ENCODE measurements around the gene FHIP1B. TPM values are rescaled to one million over a fixed set of nuclear protein-coding genes. Genes with fewer than 3 reads are reported as not detected.
"Not testable (repeated sequence)": the region's sequence is repeated elsewhere in the genome, so short reads cannot be mapped to it uniquely, and the experiment has no call there.

Gene FHIP1B
- total RNA-seq: 36.8 TPM

DNA sequence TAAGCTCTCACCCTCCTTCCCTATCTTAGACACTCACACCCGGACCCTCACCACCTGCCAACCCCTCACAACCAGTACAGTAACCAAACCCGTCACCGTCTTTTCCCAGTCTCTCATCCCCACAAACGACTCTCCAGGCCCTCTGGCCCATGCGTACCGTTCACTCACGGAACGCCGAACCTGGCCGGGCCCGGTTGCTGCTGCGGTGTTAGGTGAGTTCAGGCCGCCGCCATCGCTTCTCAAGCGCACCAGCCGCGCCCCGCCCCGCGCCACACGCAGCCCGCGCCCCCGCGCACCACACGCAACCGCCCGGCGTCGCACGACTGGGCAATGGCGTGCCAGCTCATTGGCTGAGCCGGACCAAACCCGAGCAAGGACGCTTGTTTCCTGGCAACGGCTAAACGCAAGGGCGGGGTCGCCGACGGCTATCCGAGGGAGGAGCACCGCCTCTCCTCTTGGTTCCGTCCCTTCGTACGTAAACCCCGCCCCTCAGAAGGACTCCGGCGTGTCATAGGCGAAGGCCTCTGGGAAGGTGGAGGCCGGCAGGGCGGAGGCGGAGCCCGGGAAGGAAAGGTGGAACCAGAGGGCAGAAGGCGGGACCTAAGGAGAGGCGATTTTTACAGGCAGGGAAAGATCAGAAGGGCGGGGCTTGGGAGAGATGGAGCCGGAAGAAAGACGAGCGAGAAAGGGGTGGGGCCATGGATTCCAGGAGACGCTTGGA lies at the start of gene FHIP1B:
Gene FHIP1B, minus strand, starts transcription at position 250 of the 721 bp plus-strand sequence. CDS start 10,120 bp downstream, outside the sequence.
- ATAC-seq (peak; percentile 99), DNase-seq (ENCODE audit: low spot score) (peak; percentile 100)
- intact Hi-C loops (cut with DNase I): no loop called here

DNA sequence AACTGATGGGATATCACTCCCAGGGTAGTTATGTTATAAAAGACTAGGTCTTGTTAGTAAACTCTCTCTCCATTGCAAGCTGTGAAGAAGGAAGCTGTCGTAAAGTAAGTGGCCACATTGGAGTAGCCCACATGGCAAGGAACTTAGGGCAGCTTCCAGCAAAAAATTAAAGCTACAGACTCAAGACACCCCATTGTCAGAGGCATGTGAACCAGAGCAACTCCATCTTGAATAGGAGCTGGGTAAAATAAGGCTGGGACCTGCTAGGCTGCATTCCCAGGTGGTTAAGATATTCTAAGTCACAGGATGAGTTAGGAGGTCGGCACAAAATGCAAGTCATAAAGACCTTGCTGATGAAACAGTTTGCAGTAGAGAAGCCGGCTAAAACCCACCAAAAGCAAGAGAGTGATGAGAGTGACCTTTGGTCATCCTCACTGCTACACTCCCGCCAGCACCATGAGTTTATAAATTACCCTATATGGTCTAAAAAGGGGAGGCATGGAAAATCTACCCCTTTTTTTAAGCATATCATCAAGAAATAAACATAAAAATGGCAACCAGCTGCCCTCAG lies 49.1 kb upstream of the FHIP1B start:
- ATAC-seq: no peak
- DNase-seq (ENCODE audit: low spot score): no peak
- intact Hi-C loops (cut with DNase I): no loop called here

DNA sequence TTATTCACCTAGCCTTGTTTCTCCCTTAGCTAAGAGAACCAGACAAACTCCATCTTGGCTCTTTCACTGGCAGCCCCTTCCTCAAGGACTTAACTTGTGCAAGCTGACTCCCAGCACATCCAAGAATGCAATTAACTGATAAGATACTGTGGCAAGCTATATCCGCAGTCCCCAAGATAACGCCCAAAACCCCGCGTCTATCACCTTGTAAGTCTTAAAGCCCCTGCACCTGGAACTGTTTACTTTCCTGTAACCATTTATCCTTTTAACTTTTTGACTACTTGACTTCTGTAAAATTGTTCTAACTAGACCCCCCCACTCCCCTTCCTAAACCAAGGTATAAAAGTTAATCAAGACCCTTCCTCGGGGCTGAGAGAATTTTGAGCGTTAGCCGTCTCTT lies 46.4 kb upstream of the FHIP1B start:
- DNase-seq (ENCODE audit: low spot score); intact Hi-C loops (cut with DNase I); ATAC-seq: not testable (repeated sequence)

DNA sequence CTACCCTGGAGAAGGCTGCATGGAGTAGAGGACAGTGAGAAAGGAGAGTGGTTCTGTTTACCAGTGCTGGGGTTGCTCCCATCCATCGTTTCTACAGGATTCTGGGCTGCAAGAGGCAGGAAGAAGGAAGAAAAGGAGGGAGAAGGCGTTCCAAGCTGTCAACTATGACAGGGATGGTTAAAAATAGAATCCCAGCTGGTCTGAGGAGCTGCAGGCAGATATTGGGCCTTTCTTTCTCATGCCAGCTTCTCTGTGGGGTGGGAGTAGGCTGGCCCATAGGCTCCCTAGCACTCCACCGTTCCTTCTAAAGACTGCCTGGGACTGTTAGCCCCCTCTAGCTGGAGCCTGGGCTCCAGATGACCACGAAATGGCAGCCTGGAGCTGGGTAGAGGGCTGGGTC lies 38.8 kb upstream of the FHIP1B start:
- no peak for DNase-seq (ENCODE audit: low spot score)
- intact Hi-C loops (cut with DNase I): no loop called here
- no peak for ATAC-seq

DNA sequence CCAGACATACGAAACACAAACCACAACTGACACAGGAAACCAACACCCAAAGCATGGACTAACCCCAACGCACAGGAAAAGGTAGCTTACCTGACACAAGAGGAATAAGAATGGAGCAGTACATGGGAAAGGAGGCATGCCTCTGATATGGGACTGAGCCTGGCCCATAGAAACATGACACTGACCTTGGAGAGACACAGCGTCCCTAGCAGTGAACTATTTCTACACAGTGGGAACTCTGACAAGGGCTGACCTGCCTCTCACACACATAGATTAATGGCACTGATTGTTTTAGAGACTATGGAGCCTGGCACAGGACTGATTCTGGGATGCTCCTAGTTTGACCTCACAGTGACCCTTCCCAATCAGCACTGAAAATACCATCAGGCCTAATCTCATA lies 37.2 kb upstream of the FHIP1B start:
- intact Hi-C loops (cut with DNase I): no loop called here
- no peak for ATAC-seq
- no peak for DNase-seq (ENCODE audit: low spot score)

DNA sequence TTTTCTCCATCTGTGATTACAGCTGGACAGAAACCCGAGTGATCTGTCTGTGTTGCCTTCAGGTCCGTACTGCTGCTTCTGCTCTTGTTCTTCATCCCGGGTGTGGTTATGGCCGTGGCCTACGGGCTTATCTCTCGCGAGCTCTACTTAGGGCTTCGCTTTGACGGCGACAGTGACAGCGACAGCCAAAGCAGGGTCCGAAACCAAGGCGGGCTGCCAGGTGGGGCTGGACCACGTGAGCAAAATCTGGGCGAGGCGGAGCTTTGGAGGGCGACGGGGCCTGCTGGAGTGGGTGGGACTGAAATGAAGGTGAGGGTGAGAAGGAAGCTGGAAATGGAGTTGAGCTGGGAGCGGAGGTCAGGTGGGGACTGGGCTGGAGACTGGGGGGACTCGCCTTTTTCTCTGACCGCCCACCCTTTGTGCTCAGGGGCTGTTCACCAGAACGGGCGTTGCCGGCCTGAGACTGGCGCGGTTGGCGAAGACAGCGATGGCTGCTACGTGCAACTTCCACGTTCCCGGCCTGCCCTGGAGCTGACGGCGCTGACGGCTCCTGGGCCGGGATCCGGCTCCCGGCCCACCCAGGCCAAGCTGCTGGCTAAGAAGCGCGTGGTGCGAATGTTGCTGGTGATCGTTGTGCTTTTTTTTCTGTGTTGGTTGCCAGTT lies 36.3 kb upstream of the FHIP1B start:
- DNase-seq (ENCODE audit: low spot score) (no peak), ATAC-seq (no peak)
- intact Hi-C loops (cut with DNase I): no loop called here

DNA sequence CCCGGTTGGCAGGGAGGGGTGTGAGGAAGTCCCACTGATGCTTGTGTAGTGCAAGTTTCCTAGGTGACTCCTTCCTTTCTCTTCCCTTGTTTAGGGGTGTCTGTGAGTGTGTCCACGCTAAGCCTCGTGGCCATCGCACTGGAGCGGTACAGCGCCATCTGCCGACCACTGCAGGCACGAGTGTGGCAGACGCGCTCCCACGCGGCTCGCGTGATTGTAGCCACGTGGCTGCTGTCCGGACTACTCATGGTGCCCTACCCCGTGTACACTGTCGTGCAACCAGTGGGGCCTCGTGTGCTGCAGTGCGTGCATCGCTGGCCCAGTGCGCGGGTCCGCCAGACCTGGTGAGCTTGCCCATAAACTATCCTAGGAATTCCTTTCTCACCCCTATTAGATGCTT lies 35.6 kb upstream of the FHIP1B start:
- ATAC-seq: peak; percentile 39
- intact Hi-C loops (cut with DNase I): no loop called here
- no peak for DNase-seq (ENCODE audit: low spot score)

DNA sequence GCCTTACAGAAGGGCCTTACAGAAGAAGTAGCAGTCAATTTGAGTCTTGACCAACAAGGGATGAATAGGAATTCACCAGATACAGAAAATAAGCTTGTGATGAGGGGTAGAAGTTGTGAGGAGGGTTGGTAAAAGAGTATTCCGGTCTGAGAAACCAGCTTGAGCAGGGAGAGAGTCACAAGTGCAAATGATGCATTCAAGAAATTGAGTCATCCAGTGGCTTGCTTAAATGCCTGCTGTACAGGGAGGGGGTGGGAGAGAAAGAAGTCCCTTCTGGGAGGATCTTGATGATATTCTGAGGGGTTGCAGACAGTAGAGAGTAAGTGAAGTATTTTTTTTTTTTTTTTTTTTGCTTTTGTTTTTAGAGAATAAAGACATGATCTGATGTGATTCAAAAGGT lies 34.4 kb upstream of the FHIP1B start:
- intact Hi-C loops (cut with DNase I): no loop called here
- DNase-seq (ENCODE audit: low spot score) (no peak), ATAC-seq (no peak)

DNA sequence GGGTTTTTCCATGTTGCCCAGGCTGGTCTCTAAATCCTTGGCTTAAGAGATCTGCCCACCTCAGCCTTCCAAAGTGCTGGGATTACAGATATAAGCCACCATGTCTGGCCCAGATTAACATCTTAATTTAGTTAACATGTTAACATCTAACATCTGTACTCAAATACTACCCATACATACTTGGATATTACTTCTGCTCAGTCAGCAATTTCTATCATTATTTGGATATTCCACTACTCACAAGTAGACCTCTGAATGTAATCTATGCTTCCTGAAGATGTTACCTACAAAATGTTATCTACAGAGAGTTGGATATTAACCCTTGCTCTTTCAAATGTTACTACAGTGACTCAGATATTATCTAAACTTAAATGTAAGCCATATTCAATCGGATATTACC lies 29.2 kb upstream of the FHIP1B start:
- intact Hi-C loops (cut with DNase I): no loop called here
- no peak for ATAC-seq
- DNase-seq (ENCODE audit: low spot score): no peak

DNA sequence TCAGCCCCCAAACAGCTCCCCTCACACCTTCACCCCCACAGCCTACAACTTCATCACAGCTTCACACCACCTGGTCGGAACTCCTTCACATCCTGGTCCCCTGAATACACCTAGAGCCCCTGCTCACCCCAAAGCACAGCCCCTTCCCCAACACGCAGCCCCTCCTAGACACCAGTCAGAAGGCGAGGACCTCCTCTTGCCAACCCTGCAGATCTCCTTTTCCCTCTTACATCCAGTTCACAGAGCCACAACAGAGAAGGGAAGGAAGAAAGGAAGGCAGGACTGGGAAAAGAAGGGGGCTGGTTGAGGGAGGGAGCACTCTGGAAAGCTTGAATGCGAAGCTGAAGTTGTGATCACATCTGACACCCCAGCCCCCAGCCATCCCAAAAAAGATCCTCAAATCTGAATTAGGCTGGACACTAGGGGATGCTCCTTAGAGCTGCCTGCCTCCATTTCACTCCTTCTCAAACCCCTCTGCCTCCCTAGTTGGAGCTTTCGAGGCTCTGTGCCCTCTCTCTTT lies 25.8 kb upstream of the FHIP1B start:
- DNase-seq (ENCODE audit: low spot score): no peak
- no peak for ATAC-seq
- intact Hi-C loops (cut with DNase I): no loop called here

DNA sequence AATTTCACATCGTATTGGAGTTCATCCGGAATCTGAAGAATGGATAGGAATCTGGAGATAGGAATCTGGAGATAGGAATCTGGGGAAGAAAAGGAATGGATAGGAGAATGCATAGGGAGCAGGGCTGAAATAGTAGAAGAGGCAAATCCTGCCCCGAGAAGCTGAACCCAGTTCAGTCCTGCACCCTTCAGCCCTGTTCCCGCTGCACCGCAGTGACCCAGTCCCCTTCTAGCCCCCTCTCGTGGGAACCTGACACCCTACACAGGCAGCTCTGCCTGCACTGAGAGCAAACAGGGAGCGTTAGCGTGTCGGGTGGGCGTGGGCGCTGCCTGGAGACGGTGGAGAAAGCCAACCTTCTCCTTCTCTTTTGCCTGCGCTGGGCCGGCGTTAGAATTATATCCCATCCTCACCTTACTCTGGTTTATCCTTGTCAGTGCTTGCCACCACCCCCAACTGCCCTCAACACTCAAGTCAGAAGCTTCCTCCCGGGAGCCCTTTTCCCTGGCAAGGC lies 24.2 kb upstream of the FHIP1B start:
- no peak for DNase-seq (ENCODE audit: low spot score)
- peak; percentile 68 for ATAC-seq
- intact Hi-C loops (cut with DNase I): loop anchor here (10.0 kb wide), 1 partner anchor 106 kb away; no protein-coding TSS in a partner anchor

DNA sequence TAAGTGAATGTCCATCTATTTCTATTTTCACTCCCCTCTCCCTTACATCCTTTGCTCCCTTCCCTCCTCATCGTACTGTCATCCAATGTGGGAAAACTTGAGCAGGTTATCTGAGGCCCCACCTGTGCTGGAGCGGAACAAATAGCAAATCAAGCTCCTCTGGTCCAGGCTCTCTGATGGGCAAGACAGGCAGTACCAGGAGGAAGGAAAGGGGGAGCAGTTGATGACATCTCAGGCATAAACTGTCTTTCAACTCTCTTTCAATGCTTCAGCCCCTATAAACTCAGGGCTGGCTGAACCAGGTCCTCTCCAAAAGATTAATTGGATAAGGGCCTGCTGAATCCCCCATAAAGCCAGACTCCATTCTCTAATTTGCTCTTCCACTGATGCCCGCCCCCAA lies 23.7 kb upstream of the FHIP1B start:
- no peak for ATAC-seq
- no peak for DNase-seq (ENCODE audit: low spot score)
- intact Hi-C loops (cut with DNase I): loop anchor here (10.0 kb wide), 1 partner anchor 107 kb away; no protein-coding TSS in a partner anchor

DNA sequence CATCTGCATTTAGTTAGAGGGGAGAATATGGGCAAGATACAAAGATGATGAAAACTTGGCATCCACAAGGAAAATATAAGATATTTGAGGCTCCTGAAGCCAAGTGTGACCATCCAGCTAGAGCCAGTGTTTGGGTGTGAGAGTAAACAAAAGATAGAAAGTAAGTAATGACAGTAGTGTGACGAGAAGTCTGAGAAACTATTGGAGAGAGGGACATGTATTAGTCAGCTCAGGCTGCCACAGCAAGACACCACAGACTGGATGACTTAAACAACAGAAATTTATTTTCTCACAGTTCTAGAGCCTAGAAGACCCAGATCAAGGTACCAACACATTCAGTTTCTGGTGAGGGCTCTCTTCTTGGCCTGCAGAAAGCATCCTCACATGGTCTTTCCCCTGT lies 18.8 kb upstream of the FHIP1B start:
- intact Hi-C loops (cut with DNase I): loop anchor here (10.0 kb wide), 1 partner anchor 112 kb away; no protein-coding TSS in a partner anchor
- DNase-seq (ENCODE audit: low spot score) (no peak), ATAC-seq (no peak)

DNA sequence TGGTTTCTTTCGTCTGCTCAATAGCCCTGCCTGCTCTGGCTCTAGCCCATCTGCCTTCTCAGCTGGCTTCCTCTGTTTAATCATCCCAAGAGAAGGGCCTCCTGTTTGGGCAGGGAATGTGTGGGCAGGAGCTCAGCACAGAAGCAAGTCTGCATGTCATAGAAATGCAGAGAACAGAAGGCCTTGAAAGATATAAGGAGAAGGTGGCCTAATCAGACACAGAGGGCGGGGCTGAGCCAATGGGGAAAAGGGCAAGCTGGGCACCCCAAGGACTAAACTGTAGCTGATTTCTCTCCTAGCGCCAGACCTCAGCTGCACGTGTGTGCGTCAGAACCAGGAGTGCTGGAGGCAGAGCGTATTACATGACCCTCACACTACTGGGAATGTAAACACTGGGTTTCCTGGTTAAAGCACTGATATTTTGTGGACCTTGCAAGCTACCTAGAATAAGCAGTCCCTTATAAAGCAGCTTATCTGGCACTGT lies 17.6 kb upstream of the FHIP1B start:
- intact Hi-C loops (cut with DNase I): loop anchor here (10.0 kb wide), 1 partner anchor 113 kb away; no protein-coding TSS in a partner anchor
- ATAC-seq (peak; percentile 87), DNase-seq (ENCODE audit: low spot score) (peak; percentile 54)

DNA sequence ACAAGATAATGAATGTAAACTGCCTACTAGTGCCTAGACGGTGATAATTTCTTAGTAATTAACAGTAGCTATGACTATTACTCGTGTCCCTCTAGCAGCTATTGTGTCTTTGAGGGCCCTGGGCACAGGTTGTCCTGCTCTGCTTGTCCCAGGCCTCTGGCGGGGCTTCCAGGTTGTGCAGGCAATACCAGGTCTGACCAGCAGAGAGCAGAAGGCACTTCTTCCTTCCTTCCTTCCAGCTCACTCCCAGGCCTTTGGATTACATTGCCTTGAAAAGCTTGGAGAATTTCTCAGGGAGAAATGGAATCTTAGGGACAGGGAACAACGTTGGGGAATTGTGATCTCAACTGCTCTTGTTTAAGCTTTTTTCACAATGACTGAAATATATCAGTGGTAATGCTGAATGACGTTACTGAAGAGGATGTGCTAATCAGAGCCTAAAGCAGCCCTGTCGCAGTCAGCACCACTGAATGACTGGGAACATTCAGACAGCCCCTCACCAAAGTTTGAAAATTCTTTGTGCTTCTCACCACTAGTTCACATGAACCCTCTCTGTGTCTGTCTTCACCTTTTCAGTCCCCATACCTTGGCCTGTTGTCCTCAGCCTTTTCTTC lies 16.8 kb upstream of the FHIP1B start:
- DNase-seq (ENCODE audit: low spot score): peak; percentile 86
- intact Hi-C loops (cut with DNase I): loop anchor here (10.0 kb wide), 1 partner anchor 114 kb away; no protein-coding TSS in a partner anchor
- peak; percentile 95 for ATAC-seq

DNA sequence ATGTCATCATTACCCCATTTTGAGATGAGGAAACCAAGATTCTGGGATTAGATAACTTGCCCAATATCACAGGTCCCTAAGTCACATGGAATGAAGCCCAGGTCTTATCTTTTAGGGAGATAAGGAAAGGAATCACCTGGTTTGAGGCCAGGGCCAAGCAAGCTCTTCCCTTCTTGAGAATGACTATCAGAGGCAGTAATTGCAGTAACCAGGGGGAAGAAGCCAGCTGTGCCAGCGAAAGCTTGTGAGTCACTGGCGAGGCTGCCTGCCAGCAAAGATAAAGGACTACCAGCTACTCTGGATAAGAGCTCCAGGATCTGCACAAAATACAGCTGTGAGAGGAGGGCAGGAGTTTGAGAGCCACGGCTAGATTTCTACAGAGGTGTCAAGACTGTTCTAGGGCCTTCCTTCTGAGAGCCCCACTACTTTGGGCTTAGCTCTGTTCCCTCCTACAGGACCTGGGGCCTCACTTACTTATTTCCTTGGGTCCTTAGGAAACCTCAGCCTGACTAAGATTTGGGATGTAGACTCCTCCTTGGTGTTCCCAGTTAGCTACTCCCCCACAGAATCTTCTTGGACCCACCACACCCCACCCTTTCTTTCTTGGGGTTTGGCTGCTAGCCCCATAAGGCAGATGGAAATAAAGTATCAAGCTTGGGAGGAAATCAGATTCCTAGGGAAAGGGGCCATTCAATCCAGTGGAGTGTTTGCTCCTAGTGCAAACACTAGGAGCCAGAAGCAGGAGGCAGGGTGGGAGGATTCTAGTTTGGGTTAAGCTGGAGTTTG lies 15.5 kb upstream of the FHIP1B start:
- intact Hi-C loops (cut with DNase I): loop anchor here (10.0 kb wide), 1 partner anchor 115 kb away; no protein-coding TSS in a partner anchor
- peak; percentile 67 for DNase-seq (ENCODE audit: low spot score)
- ATAC-seq: no peak

DNA sequence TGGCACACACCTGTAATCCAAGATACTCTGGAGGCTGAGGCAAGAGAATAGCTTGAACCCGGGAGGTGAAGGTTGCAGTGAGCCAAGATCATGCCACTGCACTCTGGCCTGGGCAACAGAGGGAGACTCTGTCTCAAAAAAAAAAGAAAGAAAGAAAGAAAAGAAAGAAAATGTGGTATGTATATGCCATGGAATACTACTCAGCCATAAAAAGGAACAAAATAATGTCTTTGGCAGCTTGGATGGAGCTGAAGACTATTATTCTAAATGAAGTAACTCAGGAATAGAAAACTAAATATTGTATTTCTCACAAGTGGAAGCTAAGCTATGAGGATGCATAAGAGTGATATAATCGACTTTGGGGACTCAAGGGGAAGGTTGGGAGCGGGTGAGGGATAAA lies 14.5 kb upstream of the FHIP1B start:
- ATAC-seq; intact Hi-C loops (cut with DNase I); DNase-seq (ENCODE audit: low spot score): not testable (repeated sequence)

DNA sequence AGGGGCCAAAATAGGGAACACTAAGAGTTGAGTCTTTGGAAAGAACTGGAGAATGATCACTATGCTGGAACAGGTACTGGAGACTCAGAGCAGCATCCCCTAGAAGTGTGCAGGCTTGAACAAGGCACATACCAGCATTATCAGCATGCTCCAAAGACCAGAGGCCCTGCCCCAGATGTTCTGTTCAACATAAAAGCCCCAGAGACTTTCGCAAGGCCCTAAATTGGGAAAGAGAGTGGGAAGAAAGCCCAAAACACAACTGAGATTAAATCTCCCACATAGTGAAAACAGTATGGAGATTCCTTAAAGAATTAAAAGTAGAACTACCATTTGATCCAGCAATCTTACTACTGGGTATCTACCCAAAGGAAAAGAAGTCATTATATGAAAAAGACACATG lies 13.8 kb upstream of the FHIP1B start:
- ATAC-seq (no peak), DNase-seq (ENCODE audit: low spot score) (no peak)
- intact Hi-C loops (cut with DNase I): no loop called here
